ENCODE data around the gene SLC45A3. TPM values are rescaled to one million over a fixed set of nuclear protein-coding genes. Genes with fewer than 3 reads are reported as not detected.

The SLC45A3 gene
- polyA plus RNA-seq, 1 experiment: 0.91 TPM

DNA sequence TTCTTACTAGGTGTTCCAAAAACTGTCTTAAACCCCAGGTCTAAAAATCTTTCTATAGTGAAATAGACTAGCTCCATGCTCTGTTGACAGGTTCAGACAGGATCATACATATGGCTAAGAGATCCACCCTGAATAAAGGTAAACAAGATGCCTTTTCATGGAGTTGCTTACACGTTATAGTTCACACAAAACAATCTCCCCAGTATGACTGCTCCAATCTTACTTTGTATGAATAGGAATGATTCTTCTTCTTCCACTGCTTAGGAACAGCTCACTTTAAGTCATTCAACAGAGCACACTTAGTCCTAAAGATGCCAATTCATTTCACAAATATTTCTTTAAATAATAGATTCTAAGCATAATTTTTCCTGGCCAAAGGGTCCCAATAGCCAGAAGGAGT lies 64.5 kb downstream of the SLC45A3 start:
- CTCF ChIA-PET: interaction anchor here (1.4 kb wide), 1 partner anchor 24 kb away, joined by 3 read pairs; no protein-coding TSS in a partner anchor
- Histone ChIP-seq H3K27me3 (ENCODE audit: control insufficient read depth, insufficient read depth, low read length) (no peaks in the 10 kb centered on the region), H3K36me3 (ENCODE audit: control insufficient read depth, insufficient read depth, low read length) (peaks cover 8% of the 10 kb centered on the region), H3K4me3 (ENCODE audit: low read depth, low read length) (no peak overlapping the region)
- no peak for DNase-seq (ENCODE audit: low read depth)
- TF ChIP-seq, protein P1, sequence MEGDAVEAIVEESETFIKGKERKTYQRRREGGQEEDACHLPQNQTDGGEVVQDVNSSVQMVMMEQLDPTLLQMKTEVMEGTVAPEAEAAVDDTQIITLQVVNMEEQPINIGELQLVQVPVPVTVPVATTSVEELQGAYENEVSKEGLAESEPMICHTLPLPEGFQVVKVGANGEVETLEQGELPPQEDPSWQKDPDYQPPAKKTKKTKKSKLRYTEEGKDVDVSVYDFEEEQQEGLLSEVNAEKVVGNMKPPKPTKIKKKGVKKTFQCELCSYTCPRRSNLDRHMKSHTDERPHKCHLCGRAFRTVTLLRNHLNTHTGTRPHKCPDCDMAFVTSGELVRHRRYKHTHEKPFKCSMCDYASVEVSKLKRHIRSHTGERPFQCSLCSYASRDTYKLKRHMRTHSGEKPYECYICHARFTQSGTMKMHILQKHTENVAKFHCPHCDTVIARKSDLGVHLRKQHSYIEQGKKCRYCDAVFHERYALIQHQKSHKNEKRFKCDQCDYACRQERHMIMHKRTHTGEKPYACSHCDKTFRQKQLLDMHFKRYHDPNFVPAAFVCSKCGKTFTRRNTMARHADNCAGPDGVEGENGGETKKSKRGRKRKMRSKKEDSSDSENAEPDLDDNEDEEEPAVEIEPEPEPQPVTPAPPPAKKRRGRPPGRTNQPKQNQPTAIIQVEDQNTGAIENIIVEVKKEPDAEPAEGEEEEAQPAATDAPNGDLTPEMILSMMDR (IDR thresholded peaks at IDR 0.05; ENCODE audit: insufficient read depth, low read depth, low read length): no peak
- POLR2A ChIA-PET: no interaction called here

DNA sequence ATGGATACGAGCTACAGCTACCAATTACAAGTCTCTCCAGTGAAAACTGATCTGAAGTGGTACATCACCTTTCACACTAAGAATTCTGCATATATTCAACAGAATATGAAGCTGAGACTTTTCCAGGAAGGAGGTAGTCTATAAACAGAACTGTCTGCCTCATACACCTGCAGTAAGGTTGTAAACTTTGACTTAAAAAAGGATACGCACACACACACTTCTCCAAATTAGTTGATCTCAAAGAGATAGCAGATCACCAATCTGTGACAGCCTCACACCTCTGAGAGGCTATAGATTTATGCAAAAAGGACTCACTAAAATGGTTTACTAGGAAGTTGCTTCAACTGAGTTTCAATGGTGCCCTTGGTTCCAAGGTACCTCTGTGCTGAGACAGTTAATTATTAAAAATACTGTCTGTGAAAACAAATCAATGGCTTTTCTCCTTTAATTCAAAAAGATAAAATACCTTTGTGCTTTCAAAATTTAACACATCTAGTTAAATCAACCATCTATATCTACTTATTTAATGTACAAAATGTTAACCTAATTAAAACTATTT lies 66.4 kb downstream of the SLC45A3 start:
- peaks cover 5% of the 10 kb centered on the region for H3K36me3 ChIP-seq (ENCODE audit: control insufficient read depth, insufficient read depth, low read length)
- CTCF ChIA-PET: interaction anchor here (0.6 to 2.4 kb wide), 4 partner anchors 22 to 625 kb away, joined by 3 to 8 read pairs (median 6); no protein-coding TSS in a partner anchor
- TF ChIP-seq, protein P1 (IDR thresholded peaks at IDR 0.05; ENCODE audit: insufficient read depth, low read depth, low read length): no peak
- no peak for DNase-seq (ENCODE audit: low read depth)
- no peak overlapping the region for H3K4me3 ChIP-seq (ENCODE audit: low read depth, low read length)
- no peaks in the 10 kb centered on the region for H3K27me3 ChIP-seq (ENCODE audit: control insufficient read depth, insufficient read depth, low read length)
- POLR2A ChIA-PET: no interaction called here

DNA sequence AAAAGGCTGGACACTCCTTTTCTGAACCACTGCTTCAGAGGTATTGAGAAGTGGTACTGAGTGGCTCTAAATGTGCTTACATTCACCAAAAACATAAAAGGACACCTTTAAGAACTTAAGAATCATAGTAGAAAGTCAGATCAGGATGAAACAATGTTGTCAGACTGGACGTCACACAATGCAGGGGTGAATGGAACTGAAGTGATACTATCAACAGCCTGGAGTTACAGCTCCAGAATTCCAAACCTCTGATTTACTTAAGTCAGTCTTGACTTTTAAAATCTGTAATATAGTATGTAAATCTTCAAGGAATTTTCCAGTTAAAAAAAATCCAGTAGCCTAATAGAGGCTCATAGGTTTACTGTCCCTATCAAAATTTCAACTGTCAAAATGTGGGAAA lies 67.8 kb downstream of the SLC45A3 start:
- DNase-seq (ENCODE audit: low read depth): no peak
- Histone ChIP-seq H3K27me3 (ENCODE audit: control insufficient read depth, insufficient read depth, low read length) (no peaks in the 10 kb centered on the region), H3K4me3 (ENCODE audit: low read depth, low read length) (no peak overlapping the region), H3K36me3 (ENCODE audit: control insufficient read depth, insufficient read depth, low read length) (peaks cover 3% of the 10 kb centered on the region)
- CTCF ChIA-PET: interaction anchor here (0.7 to 2.4 kb wide), 2 partner anchors 21 to 421 kb away, joined by 3 to 8 read pairs; no protein-coding TSS in a partner anchor
- POLR2A ChIA-PET: no interaction called here
- TF ChIP-seq, protein P1 (IDR thresholded peaks at IDR 0.05; ENCODE audit: insufficient read depth, low read depth, low read length): no peak

DNA sequence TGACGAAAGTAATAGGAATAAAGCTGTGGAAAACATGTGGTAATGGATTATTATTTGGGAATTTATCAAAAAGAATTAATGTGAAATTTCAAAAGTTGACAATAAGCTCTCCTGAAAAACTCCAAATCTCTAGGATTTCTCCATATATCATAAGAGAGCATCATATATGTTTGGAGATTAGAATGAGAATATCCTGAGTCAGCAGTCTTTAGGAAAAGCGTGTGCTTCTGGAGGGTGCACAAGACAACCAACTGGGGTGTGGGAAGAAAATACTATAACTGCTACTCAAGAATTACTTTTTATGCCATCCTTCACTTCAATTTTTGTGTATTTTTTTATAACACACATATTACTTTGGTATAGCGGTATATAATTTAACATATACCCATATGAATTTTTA lies 68.2 kb downstream of the SLC45A3 start:
- ChIA-PET POLR2A (no interaction called here), CTCF (interaction anchor here (0.7 to 0.9 kb wide), 2 partner anchors 46 to 421 kb away, joined by 3 read pairs; no protein-coding TSS in a partner anchor)
- no peak for DNase-seq (ENCODE audit: low read depth)
- TF ChIP-seq, protein P1 (IDR thresholded peaks at IDR 0.05; ENCODE audit: insufficient read depth, low read depth, low read length): no peak
- peaks cover 3% of the 10 kb centered on the region for H3K36me3 ChIP-seq (ENCODE audit: control insufficient read depth, insufficient read depth, low read length)
- H3K27me3 ChIP-seq (ENCODE audit: control insufficient read depth, insufficient read depth, low read length): no peaks in the 10 kb centered on the region
- no peak overlapping the region for H3K4me3 ChIP-seq (ENCODE audit: low read depth, low read length)

DNA sequence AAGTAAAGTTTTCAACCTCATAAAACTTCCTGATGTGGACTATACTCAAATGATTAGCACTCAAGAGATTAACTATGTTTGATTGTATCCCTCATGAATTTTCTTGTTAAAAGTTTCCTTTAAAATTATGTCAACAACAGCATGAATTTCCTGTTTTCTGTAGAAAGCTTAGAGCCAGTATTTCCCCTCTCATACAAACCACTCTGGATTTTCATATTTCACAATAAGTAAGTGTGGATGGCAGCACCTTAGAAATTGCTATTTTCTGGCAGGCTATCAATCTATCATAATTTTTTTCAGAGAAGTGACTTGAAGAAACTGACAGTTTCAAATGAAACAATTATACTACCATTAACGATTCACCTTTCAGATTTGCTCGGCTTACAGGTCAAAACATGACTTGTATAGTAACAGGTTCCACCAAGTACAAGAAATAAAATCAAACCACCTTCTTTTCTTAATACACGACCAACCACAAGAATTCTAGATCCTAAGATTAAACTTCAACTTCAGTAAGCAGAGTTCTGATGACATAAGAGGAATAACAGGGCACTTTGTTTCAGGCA lies 69.3 kb downstream of the SLC45A3 start:
- POLR2A ChIA-PET: no interaction called here
- H3K4me3 ChIP-seq (ENCODE audit: low read depth, low read length): no peak overlapping the region
- TF ChIP-seq, protein P1 (IDR thresholded peaks at IDR 0.05; ENCODE audit: insufficient read depth, low read depth, low read length): no peak
- H3K27me3 ChIP-seq (ENCODE audit: control insufficient read depth, insufficient read depth, low read length): no peaks in the 10 kb centered on the region
- peaks cover 2% of the 10 kb centered on the region for H3K36me3 ChIP-seq (ENCODE audit: control insufficient read depth, insufficient read depth, low read length)
- CTCF ChIA-PET: interaction anchor here (0.9 kb wide), 1 partner anchor 47 kb away, joined by 3 read pairs; no protein-coding TSS in a partner anchor
- DNase-seq (ENCODE audit: low read depth): no peak
